OCI-LY1 (cell line): ENCODE results near the gene TM2D3.

Experiments
- H2AFZ ChIP-seq: fragments of 200-600 bp; sonication (generic), shearing (Covaris generic); 2 replicates; pipeline ENCODE4 v1.6.0; 2014; ENCODE audit warnings: antibody characterized with exemption, mild to moderate bottlenecking, low read length
- H3F3A ChIP-seq: fragments of 200-600 bp; sonication (generic), shearing (Covaris generic); 2 replicates; pipeline ENCODE4 v1.6.0; 2014; ENCODE audit warnings: mild to moderate bottlenecking, antibody characterized with exemption, low read length, moderate library complexity; ENCODE audit not compliant: insufficient read depth
- H3K27ac ChIP-seq: fragments of 200-600 bp; sonication (generic); 2 replicates; pipeline ENCODE4 v1.5.1; 2014; ENCODE audit warnings: low read length, mixed run types, mild to moderate bottlenecking, low read depth; ENCODE audit not compliant: poor library complexity, severe bottlenecking
- H3K27me3 ChIP-seq: fragments of 200-600 bp; sonication (generic); 2 replicates; pipeline ENCODE4 v1.6.0; 2014; ENCODE audit warnings: antibody characterized with exemption, mild to moderate bottlenecking, low read length, moderate library complexity; ENCODE audit not compliant: insufficient read depth
- H3K36me3 ChIP-seq: fragments of 200-600 bp; sonication (generic); 2 replicates; pipeline ENCODE4 v1.6.1; 2014; ENCODE audit warnings: mild to moderate bottlenecking, antibody characterized with exemption, low read length, moderate library complexity, mixed read lengths; ENCODE audit not compliant: insufficient read depth
- H3K4me1 ChIP-seq: fragments of 200-600 bp; sonication (generic); 2 replicates; pipeline ENCODE4 v1.5.1; 2014; ENCODE audit warnings: mild to moderate bottlenecking, low read length, moderate library complexity; ENCODE audit not compliant: insufficient read depth, severe bottlenecking
- H3K4me2 ChIP-seq: fragments of 200-600 bp; sonication (generic), shearing (Covaris generic); 2 replicates; pipeline ENCODE4 v1.6.1; 2014; ENCODE audit warnings: low read length
- H3K4me3 ChIP-seq: fragments of 200-600 bp; sonication (generic); 2 replicates; pipeline ENCODE4 v1.5.1; 2014; ENCODE audit warnings: low read length, low read depth, mild to moderate bottlenecking, mixed read lengths; ENCODE audit not compliant: poor library complexity, severe bottlenecking
- H3K79me2 ChIP-seq: fragments of 200-600 bp; shearing (Covaris generic); 2 replicates; pipeline ENCODE4 v1.6.1; 2016; ENCODE audit warnings: mixed run types, low read length, mixed read lengths; ENCODE audit not compliant: insufficient read depth
- H3K9ac ChIP-seq: fragments of 200-600 bp; sonication (generic), shearing (Covaris generic); 2 replicates; pipeline ENCODE4 v1.6.1; 2014; ENCODE audit warnings: mild to moderate bottlenecking, low read length, mixed read lengths
- H3K9me2 ChIP-seq: fragments of 200-600 bp; sonication (generic), shearing (Covaris generic); 2 replicates; pipeline ENCODE4 v1.6.1; 2014; ENCODE audit warnings: low read depth, mild to moderate bottlenecking, low read length, mixed read lengths
- H3K9me3 ChIP-seq: fragments of 200-600 bp; shearing (Covaris generic); 2 replicates; pipeline ENCODE4 v1.6.1; 2014; ENCODE audit warnings: low read length, mixed read lengths
- H4K20me1 ChIP-seq: fragments of 200-600 bp; sonication (generic), shearing (Covaris generic); 2 replicates; pipeline ENCODE4 v1.6.0; 2016; ENCODE audit warnings: mild to moderate bottlenecking, low read length; ENCODE audit not compliant: insufficient read depth
- CTCF ChIP-seq: fragments of 200-600 bp; sonication (generic), shearing (Covaris generic); IDR thresholded peaks from 2 replicates; pipeline ENCODE4 v1.5.1; 2017; ENCODE audit warnings: mild to moderate bottlenecking, antibody characterized with exemption, low read length, moderate library complexity, mixed read lengths
- EZH2 ChIP-seq: fragments of 200-600 bp; sonication (generic), shearing (Covaris generic); IDR thresholded peaks from 2 replicates; pipeline ENCODE4 v1.8.0; 2017; ENCODE audit warnings: borderline replicate concordance, mixed run types, mild to moderate bottlenecking, antibody characterized with exemption, low read length, moderate library complexity, mixed read lengths

Gene TM2D3

GRCh38 chr15:101614001-101614585 is 38.1 kb downstream of the TM2D3 start:
- Histone ChIP-seq H3K79me2 (no peaks in the 10 kb centered on the region), H3K4me2 (no peak overlapping the region), H3K9me3 (no peaks in the 10 kb centered on the region), H3K4me3 (no peak overlapping the region), H3K4me1 (no peaks in the 10 kb centered on the region), H3K9me2 (no peaks in the 10 kb centered on the region), H4K20me1 (no peaks in the 10 kb centered on the region), H3K9ac (no peak overlapping the region), H2AFZ (no peak overlapping the region), H3K27me3 (no peaks in the 10 kb centered on the region), H3F3A (no peaks in the 10 kb centered on the region), H3K36me3 (no peaks in the 10 kb centered on the region), H3K27ac (no peak overlapping the region)
- TF ChIP-seq CTCF: no peak
- TF ChIP-seq EZH2: no peak

- Histone ChIP-seq H3K27ac (no peak overlapping the region), H3K9me2 (no peaks in the 10 kb centered on the region), H2AFZ (no peak overlapping the region), H3K9me3 (no peaks in the 10 kb centered on the region), H3K4me3 (no peak overlapping the region), H3F3A (no peaks in the 10 kb centered on the region), H3K4me1 (no peaks in the 10 kb centered on the region), H3K27me3 (no peaks in the 10 kb centered on the region), H3K4me2 (no peak overlapping the region), H4K20me1 (no peaks in the 10 kb centered on the region), H3K79me2 (no peaks in the 10 kb centered on the region), H3K9ac (no peak overlapping the region), H3K36me3 (no peaks in the 10 kb centered on the region)
- TF ChIP-seq CTCF (no peak), EZH2 (no peak)
Observed at GRCh38 chr15:101613130-101614000, 38.8 kb downstream of the TM2D3 start.

- Histone ChIP-seq H4K20me1 (no peaks in the 10 kb centered on the region), H3K4me3 (no peak overlapping the region), H3K9me2 (no peaks in the 10 kb centered on the region), H3K4me1 (no peaks in the 10 kb centered on the region), H2AFZ (no peak overlapping the region), H3K27ac (no peak overlapping the region), H3K9ac (no peak overlapping the region), H3K4me2 (no peak overlapping the region), H3K9me3 (no peaks in the 10 kb centered on the region), H3K27me3 (no peaks in the 10 kb centered on the region), H3F3A (no peaks in the 10 kb centered on the region), H3K79me2 (no peaks in the 10 kb centered on the region), H3K36me3 (no peaks in the 10 kb centered on the region)
- no peak for TF ChIP-seq CTCF
- no peak for TF ChIP-seq EZH2
Observed at GRCh38 chr15:101612676-101613075, 39.5 kb downstream of the TM2D3 start.
